H1 (cell line): ENCODE measurements around the gene MACROD2. TPM values are rescaled to one million over a fixed set of nuclear protein-coding genes. Genes with fewer than 3 reads are reported as not detected.

Experiments used
- CTCF ChIA-PET: fragments of 300-600 bp; sonication (Branson Sonifier 250); formaldehyde crosslinking; loops from one replicate; lab custom pipeline; 2021; ENCODE audit not compliant: partially characterized antibody; lab: Charles Lee
- POLR2A ChIA-PET: fragments of 300-600 bp; sonication (Branson Sonifier 250); formaldehyde crosslinking; loops from one replicate; lab custom pipeline; 2021; ENCODE audit warnings: inconsistent platforms; ENCODE audit not compliant: partially characterized antibody; lab: Charles Lee
- DNase-seq, 2 experiments: peaks; one replicate each; pipeline versions ENCODE4 v3.0.0 to v3.0.0-alpha.2; 2010 to 2022; ENCODE audit warnings: low spot score in 2 of 2, low read depth in 1 of 2, mixed read lengths in 1 of 2
- FAIRE-seq: peaks from 2 replicates; lab custom pipeline; 2011; peaks lifted over from hg19 to GRCh38; lab: Jason Lieb, UNC
- H2AFZ ChIP-seq: 2 replicates; pipeline ENCODE4 v1.8.1; 2012; ENCODE audit warnings: low read length, inconsistent platforms
- H2AK5ac ChIP-seq: 2 replicates; pipeline ENCODE4 v1.6.1; 2013; ENCODE audit warnings: low read depth, low read length
- H2BK120ac ChIP-seq: replicated peaks from 2 replicates; pipeline ENCODE3; 2013; ENCODE audit warnings: low read depth, low read length, inconsistent platforms
- H2BK12ac ChIP-seq: 2 replicates; pipeline ENCODE4 v1.6.1; 2013; ENCODE audit warnings: low read depth, low read length
- H2BK15ac ChIP-seq: 2 replicates; pipeline ENCODE4 v1.6.1; 2013; ENCODE audit warnings: low read length
- H2BK20ac ChIP-seq: 2 replicates; pipeline ENCODE4 v1.6.1; 2013; ENCODE audit warnings: low read length
- H2BK5ac ChIP-seq: 2 replicates; pipeline ENCODE4 v1.6.1; 2013; ENCODE audit warnings: low read depth, low read length
- H3K14ac ChIP-seq: 2 replicates; pipeline ENCODE4 v1.6.1; 2013; ENCODE audit warnings: inconsistent platforms; ENCODE audit not compliant: insufficient read length
- H3K18ac ChIP-seq: 2 replicates; pipeline ENCODE4 v1.6.1; 2013; ENCODE audit warnings: low read length; ENCODE audit errors: extremely low read depth
- H3K23ac ChIP-seq: 2 replicates; pipeline ENCODE4 v1.6.1; 2013; ENCODE audit warnings: inconsistent platforms; ENCODE audit not compliant: insufficient read length
- H3K23me2 ChIP-seq: 2 replicates; pipeline ENCODE4 v1.6.1; 2013; ENCODE audit warnings: low read depth, low read length
- H3K27ac ChIP-seq: 2 replicates; pipeline ENCODE4 v1.6.1; 2011; ENCODE audit warnings: low read depth, low read length, inconsistent platforms
- H3K27me3 ChIP-seq, 4 experiments: replicated peaks in 1 of 4; 1 replicate in 1 of 4; 2 replicates in 3 of 4; pipeline versions ENCODE4 v1.6.1 to v1.8.1; 2011 to 2013; ENCODE audit warnings: low read length in 3 of 4, mild to moderate bottlenecking in 3 of 4, inconsistent platforms in 2 of 4, mixed read lengths in 2 of 4, moderate library complexity in 1 of 4; ENCODE audit not compliant: control insufficient read depth in 3 of 4, insufficient read depth in 3 of 4; ENCODE audit errors: extremely low read depth in 1 of 4
- H3K36me3 ChIP-seq, 4 experiments: 2 replicates each; pipeline versions ENCODE4 v1.6.1 to v1.8.1; 2011 to 2013; ENCODE audit warnings: mild to moderate bottlenecking in 4 of 4, low read length in 3 of 4, moderate library complexity in 2 of 4, control low read depth in 1 of 4, inconsistent platforms in 1 of 4; ENCODE audit not compliant: insufficient read depth in 4 of 4, control insufficient read depth in 2 of 4
- H3K4ac ChIP-seq: replicated peaks from 2 replicates; pipeline ENCODE3; 2013; ENCODE audit warnings: low read length, low read depth, mixed read lengths, inconsistent platforms; ENCODE audit not compliant: insufficient read length
- H3K4me1 ChIP-seq, 4 experiments: replicated peaks in 1 of 4; 1 replicate in 1 of 4; 2 replicates in 3 of 4; pipeline versions ENCODE4 v1.6.1 to v1.8.1; 2011 to 2013; ENCODE audit warnings: low read length in 3 of 4, inconsistent platforms in 2 of 4, mixed read lengths in 1 of 4; ENCODE audit not compliant: insufficient read depth in 4 of 4, control insufficient read depth in 3 of 4
- H3K4me2 ChIP-seq, 2 experiments: 2 replicates each; pipeline versions ENCODE4 v1.6.1 to v1.8.1; 2011 to 2013; ENCODE audit warnings: low read depth in 2 of 2, low read length in 2 of 2, control low read depth in 1 of 2, inconsistent platforms in 1 of 2, mild to moderate bottlenecking in 1 of 2; ENCODE audit not compliant: insufficient read depth in 1 of 2
- H3K4me3 ChIP-seq, 4 experiments: fragments of 200-600, 300-600 bp in 1 of 4; sonication (generic), shearing (Covaris generic), sonication (Bioruptor Twin) in 1 of 4; 2 replicates each; pipeline versions ENCODE4 v1.5.1 to v1.8.1; 2011 to 2016; ENCODE audit warnings: low read length in 4 of 4, low read depth in 3 of 4, control low read depth in 2 of 4, inconsistent platforms in 2 of 4, mild to moderate bottlenecking in 2 of 4, mixed read lengths in 1 of 4, moderate library complexity in 1 of 4; ENCODE audit not compliant: insufficient read depth in 2 of 4; ENCODE audit errors: extremely low read depth in 1 of 4
- H3K56ac ChIP-seq: replicated peaks from 2 replicates; pipeline ENCODE3; 2013; ENCODE audit warnings: low read depth, mild to moderate bottlenecking, mixed read lengths, low read length, inconsistent platforms; ENCODE audit not compliant: insufficient read length
- H3K79me1 ChIP-seq: 2 replicates; pipeline ENCODE4 v1.6.1; 2013; ENCODE audit warnings: low read depth, low read length, control low read depth
- H3K79me2 ChIP-seq, 2 experiments: 2 replicates each; pipeline versions ENCODE4 v1.6.1 to v1.8.1; 2012 to 2013; ENCODE audit warnings: low read length in 2 of 2, mild to moderate bottlenecking in 2 of 2, inconsistent platforms in 1 of 2; ENCODE audit not compliant: insufficient read depth in 2 of 2, control insufficient read depth in 1 of 2
- H3K9ac ChIP-seq, 4 experiments: replicated peaks in 1 of 4; 1 replicate in 1 of 4; 2 replicates in 3 of 4; pipeline versions ENCODE4 v1.6.1 to v1.8.1; 2011 to 2013; ENCODE audit warnings: low read depth in 3 of 4, low read length in 3 of 4, control low read depth in 2 of 4, mild to moderate bottlenecking in 2 of 4, moderate library complexity in 2 of 4, inconsistent platforms in 1 of 4; ENCODE audit errors: extremely low read depth in 1 of 4
- H3K9me3 ChIP-seq, 2 experiments: 2 replicates each; pipeline versions ENCODE4 v1.6.1 to v1.8.1; 2012 to 2013; ENCODE audit warnings: mild to moderate bottlenecking in 2 of 2, moderate library complexity in 2 of 2, control low read depth in 1 of 2, inconsistent platforms in 1 of 2, low read depth in 1 of 2, low read length in 1 of 2, mixed read lengths in 1 of 2; ENCODE audit not compliant: insufficient read depth in 2 of 2
- H4K20me1 ChIP-seq, 2 experiments: replicated peaks in 1 of 2; 2 replicates each; pipeline versions ENCODE3 to v1.8.1; 2011 to 2013; ENCODE audit warnings: inconsistent platforms in 2 of 2, low read length in 2 of 2, mild to moderate bottlenecking in 1 of 2; ENCODE audit not compliant: insufficient read depth in 2 of 2, control insufficient read depth in 1 of 2
- H4K5ac ChIP-seq: 2 replicates; pipeline ENCODE4 v1.6.1; 2013; ENCODE audit warnings: low read length, low read depth, mixed read lengths, inconsistent platforms; ENCODE audit not compliant: insufficient read length
- H4K8ac ChIP-seq: 2 replicates; pipeline ENCODE4 v1.8.0; 2013; ENCODE audit warnings: mild to moderate bottlenecking, moderate library complexity, low read length, inconsistent platforms; ENCODE audit not compliant: insufficient read depth; ENCODE audit errors: extremely low read depth
- H4K91ac ChIP-seq: replicated peaks from 2 replicates; pipeline ENCODE3; 2013; ENCODE audit warnings: low read length, mixed read lengths, inconsistent platforms; ENCODE audit not compliant: insufficient read length
- EP300 ChIP-seq, 2 experiments: IDR thresholded peaks; 1 replicate in 1 of 2; 2 replicates in 1 of 2; pipeline ENCODE4 v1.6.1; 2011 to 2012; ENCODE audit warnings: low read depth in 2 of 2, low read length in 2 of 2, mild to moderate bottlenecking in 2 of 2, borderline replicate concordance in 1 of 2, inconsistent platforms in 1 of 2, moderate library complexity in 1 of 2
- POLR2AphosphoS5 ChIP-seq: IDR thresholded peaks from 2 replicates; pipeline ENCODE4 v1.6.1; 2011; ENCODE audit warnings: low read depth, low read length
- SP2 ChIP-seq: IDR thresholded peaks from 2 replicates; pipeline ENCODE4 v1.6.1; 2012; ENCODE audit warnings: mild to moderate bottlenecking, low read length, inconsistent platforms
- WGBS, 2 experiments: shearing (Covaris generic) in 1 of 2; methylation state at CpG; one replicate each; pipeline versions ENCODE4 v1.1.6 to v1.1.7; 2013 to 2015; ENCODE audit warnings: low lambda C conversion rate in 2 of 2, mixed read lengths in 2 of 2, inconsistent platforms in 1 of 2, low coverage in 1 of 2, missing lambda C conversion rate in 1 of 2; ENCODE audit not compliant: insufficient replicate concordance in 2 of 2, insufficient coverage in 1 of 2, insufficient read length in 1 of 2; ENCODE audit errors: extremely low coverage in 1 of 2, missing lambda C conversion rate in 1 of 2; 5-methylcytosine and 5-hydroxymethylcytosine counted together
- polyA plus RNA-seq, 7 experiments: library from polyadenylated mRNA; depleted of rRNA in 3 of 7; stranded (reverse) in 5 of 7; unstranded in 2 of 7; fragments of >200 nt in 5 of 7; fragments of 200-250 nt in 2 of 7; gene quantifications; 1 replicate in 5 of 7; 2 replicates in 1 of 7; 4 replicates in 1 of 7; pipeline versions ENCODE4 v1.2.1 to v1.2.3, GENCODE V29; 2011 to 2013; ENCODE audit warnings: missing spikeins in 2 of 7, mixed read lengths in 2 of 7
- total RNA-seq: library from RNA; stranded (reverse); fragmentation: NEBNext Ultra II Directional; extraction: Animal tissue kit (Norgen Biotek cat#: 25700); gene quantifications from 2 replicates; pipeline ENCODE4 v1.2.1, GENCODE V29; 2021
- TF ChIP-seq, protein P1 (sequence below): IDR thresholded peaks from 2 replicates; pipeline ENCODE4 v1.6.1; 2011; ENCODE audit warnings: low read length, improper control_type of control experiment
- TF ChIP-seq, protein P2 (sequence below): IDR thresholded peaks from 2 replicates; pipeline ENCODE4 v1.6.1; 2012; ENCODE audit warnings: low read length, inconsistent platforms

MACROD2 gene
- total and polyA plus RNA-seq, 2 of the 8 experiments (the other 6 are each of a cell fraction or from before 2014, with no cell fraction given) = 0.70 to 3.9 TPM

DNA sequence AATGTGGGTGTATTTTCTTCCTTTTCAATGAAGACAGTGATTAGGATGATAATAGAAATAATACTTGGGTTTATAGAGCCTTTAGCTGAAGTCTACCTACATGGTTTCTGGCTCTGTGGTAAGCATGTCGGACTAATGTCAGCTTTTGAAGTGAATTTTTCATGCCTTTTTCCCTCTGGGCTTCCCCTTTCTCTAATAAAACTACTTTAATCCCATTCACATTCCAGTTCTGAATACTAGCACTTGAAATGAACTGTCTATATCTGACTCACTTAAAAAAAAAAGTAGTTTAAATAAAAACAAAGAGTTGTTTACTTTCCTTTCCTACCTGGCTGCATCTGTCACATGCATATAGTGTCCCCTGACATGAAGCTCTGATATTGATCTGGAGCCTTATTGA lies 888.0 kb downstream of the MACROD2 start:
- H2BK20ac ChIP-seq = no peak overlapping the region
- H3K27me3 ChIP-seq = no peaks in the 10 kb centered on the region
- no peak overlapping the region for H2BK15ac ChIP-seq
- H4K5ac ChIP-seq = no peak overlapping the region
- no peak overlapping the region for H2BK12ac ChIP-seq
- H3K56ac ChIP-seq = no peak overlapping the region
- H3K18ac ChIP-seq = no peak overlapping the region
- no peak overlapping the region for H3K23ac ChIP-seq
- H3K4me2 ChIP-seq = no peak overlapping the region
- no peak for DNase-seq
- no peaks in the 10 kb centered on the region for H3K4me1 ChIP-seq
- H3K9me3 ChIP-seq = no peaks in the 10 kb centered on the region
- H3K4me3 ChIP-seq = no peak overlapping the region
- no peaks in the 10 kb centered on the region for H3K36me3 ChIP-seq
- no peak overlapping the region for H4K8ac ChIP-seq
- H3K14ac ChIP-seq = no peak overlapping the region
- H2BK120ac ChIP-seq = no peak overlapping the region
- H3K79me2 ChIP-seq = no peaks in the 10 kb centered on the region
- no peak overlapping the region for H4K91ac ChIP-seq
- H2AFZ ChIP-seq = no peak overlapping the region
- H3K23me2 ChIP-seq = no peaks in the 10 kb centered on the region
- no peak overlapping the region for H2AK5ac ChIP-seq
- no peak overlapping the region for H3K9ac ChIP-seq
- H3K79me1 ChIP-seq = no peaks in the 10 kb centered on the region
- ChIA-PET POLR2A (no interaction called here), CTCF (no interaction called here)
- no peak for FAIRE-seq
- H2BK5ac ChIP-seq = no peak overlapping the region
- no peaks in the 10 kb centered on the region for H4K20me1 ChIP-seq
- 87% methylated on average over 1 of the region's 1 CpG; no CpG with 5 or more reads in 1 of the 2 experiments for WGBS, 2 experiments
- no peak overlapping the region for H3K27ac ChIP-seq
- no peak overlapping the region for H3K4ac ChIP-seq
- no peak for TF ChIP-seq SP2
- TF ChIP-seq, protein P1, sequence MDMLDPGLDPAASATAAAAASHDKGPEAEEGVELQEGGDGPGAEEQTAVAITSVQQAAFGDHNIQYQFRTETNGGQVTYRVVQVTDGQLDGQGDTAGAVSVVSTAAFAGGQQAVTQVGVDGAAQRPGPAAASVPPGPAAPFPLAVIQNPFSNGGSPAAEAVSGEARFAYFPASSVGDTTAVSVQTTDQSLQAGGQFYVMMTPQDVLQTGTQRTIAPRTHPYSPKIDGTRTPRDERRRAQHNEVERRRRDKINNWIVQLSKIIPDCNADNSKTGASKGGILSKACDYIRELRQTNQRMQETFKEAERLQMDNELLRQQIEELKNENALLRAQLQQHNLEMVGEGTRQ = no peak
- TF ChIP-seq, protein P2, sequence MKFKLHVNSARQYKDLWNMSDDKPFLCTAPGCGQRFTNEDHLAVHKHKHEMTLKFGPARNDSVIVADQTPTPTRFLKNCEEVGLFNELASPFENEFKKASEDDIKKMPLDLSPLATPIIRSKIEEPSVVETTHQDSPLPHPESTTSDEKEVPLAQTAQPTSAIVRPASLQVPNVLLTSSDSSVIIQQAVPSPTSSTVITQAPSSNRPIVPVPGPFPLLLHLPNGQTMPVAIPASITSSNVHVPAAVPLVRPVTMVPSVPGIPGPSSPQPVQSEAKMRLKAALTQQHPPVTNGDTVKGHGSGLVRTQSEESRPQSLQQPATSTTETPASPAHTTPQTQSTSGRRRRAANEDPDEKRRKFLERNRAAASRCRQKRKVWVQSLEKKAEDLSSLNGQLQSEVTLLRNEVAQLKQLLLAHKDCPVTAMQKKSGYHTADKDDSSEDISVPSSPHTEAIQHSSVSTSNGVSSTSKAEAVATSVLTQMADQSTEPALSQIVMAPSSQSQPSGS = no peak
- no peak for TF ChIP-seq POLR2AphosphoS5
- no peak for TF ChIP-seq EP300 (IDR thresholded peaks at IDR 0.05; ENCODE audit: borderline replicate concordance in 1 of 2, low read depth in 2 of 2, low read length in 2 of 2)
